ENCODE measurements around the gene GRAMD1B.

GRCh38 chr11:123587559-123587958 lies 157.5 kb downstream of the GRAMD1B start:
- TF ChIP-seq EP300 (IDR thresholded peaks at IDR 0.05) (no peak), CTCF (IDR thresholded peaks at IDR 0.05) (no peak), POLR2AphosphoS5 (IDR thresholded peaks at IDR 0.05) (no peak), POLR2A (IDR thresholded peaks at IDR 0.05) (no peak)
